GM20000 (cell line): ENCODE measurements around the gene TRPC3.

ENCODE experiments used
- DNase-seq: peaks from one replicate; pipeline ENCODE4 v3.0.0; 2012; ENCODE audit warnings: low spot score
- TF ChIP-seq, protein P1 (sequence below): IDR thresholded peaks from 2 replicates; pipeline ENCODE4 v1.5.1; 2012; ENCODE audit warnings: mild to moderate bottlenecking, control low read depth; ENCODE audit errors: extremely low read depth, missing control alignments

TRPC3 gene

DNA sequence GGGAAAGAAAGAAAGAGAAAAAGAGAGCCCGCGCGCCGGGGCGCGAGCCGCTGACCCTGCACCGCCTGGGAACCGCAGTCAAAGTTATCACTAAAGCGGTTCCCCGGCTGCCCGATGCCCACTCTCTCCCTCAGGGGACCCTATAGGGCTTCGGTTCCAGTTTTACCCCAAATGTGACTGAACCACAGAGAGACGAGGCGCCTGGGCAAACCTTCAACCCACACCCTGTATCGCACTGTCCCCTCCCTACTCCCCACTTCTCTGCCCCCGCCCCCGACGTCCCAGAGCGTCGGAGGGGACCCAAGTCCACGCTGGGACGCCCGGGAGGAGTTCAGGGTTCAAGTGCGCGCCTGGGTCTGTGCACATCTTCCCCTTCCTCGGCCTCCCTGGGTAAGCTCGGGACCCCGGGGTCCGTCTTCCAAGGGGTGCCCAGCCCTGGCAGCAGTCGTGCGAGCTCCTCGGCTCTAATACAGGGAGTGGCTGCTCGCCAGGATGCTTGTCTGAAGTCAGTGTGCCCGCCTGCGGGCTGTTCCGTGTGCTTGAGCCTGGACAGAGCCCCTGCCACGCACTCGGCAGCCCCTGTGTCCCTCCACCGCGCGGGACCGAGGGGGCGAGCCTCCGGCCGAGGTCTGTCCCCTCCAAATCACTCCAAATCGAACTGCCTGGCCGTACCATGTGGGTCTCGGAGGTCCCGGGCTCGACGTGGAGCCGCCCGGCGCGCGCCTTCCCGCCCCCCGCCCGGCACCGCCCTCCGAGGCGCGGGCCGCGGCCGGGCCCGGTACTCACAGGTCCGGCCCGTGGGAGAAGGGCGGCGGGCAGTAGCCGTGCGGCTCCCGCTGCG is 960 bp downstream of the TRPC3 start:
- DNase-seq = peak; percentile 65
- TF ChIP-seq, protein P1, sequence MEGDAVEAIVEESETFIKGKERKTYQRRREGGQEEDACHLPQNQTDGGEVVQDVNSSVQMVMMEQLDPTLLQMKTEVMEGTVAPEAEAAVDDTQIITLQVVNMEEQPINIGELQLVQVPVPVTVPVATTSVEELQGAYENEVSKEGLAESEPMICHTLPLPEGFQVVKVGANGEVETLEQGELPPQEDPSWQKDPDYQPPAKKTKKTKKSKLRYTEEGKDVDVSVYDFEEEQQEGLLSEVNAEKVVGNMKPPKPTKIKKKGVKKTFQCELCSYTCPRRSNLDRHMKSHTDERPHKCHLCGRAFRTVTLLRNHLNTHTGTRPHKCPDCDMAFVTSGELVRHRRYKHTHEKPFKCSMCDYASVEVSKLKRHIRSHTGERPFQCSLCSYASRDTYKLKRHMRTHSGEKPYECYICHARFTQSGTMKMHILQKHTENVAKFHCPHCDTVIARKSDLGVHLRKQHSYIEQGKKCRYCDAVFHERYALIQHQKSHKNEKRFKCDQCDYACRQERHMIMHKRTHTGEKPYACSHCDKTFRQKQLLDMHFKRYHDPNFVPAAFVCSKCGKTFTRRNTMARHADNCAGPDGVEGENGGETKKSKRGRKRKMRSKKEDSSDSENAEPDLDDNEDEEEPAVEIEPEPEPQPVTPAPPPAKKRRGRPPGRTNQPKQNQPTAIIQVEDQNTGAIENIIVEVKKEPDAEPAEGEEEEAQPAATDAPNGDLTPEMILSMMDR = no peak

DNA sequence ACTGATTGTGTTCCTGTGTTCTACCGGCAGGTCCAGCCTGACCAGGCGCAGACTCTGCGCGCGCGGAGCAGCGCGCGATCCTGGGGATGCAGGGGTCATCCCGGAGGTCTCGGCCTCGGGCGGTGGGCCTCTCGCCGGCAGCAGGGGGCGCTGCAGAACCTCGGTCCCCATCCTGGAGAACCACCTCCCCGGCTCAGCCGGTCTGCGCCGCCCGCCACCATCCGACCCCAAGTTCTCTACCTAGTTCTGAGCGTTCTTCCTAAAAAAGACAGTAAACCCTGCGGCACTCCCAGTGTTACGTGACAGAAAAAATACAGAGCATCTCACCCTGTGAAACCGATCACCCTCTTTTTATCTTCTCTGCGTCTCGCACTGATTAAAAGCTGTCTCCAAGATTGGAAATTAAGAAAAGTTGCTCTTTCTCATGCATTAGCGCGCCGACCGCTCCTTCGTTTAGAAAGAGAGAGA is 1.6 kb downstream of the TRPC3 start:
- DNase-seq = peak; percentile 90
- TF ChIP-seq, protein P1 = peak; percentile 79

DNA sequence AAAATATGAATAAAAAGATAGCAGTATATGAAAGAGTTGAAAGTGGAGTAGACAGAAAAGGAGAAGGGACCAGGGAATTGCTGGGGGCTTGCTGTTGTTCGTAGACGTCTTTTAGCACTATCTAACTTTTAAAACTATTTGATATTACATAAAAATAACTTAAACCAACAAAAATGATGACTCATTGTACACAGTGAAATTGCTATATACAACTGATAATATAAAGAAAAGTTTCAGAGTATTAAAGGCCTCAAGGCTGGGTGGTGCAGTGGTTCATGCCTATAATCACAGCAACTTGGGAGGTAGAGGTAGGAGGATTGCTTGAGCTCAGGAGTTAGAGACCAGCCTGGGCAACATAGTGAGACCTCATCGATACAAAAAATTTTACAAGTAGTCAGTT is 5.2 kb downstream of the TRPC3 start:
- DNase-seq = no peak
- TF ChIP-seq, protein P1 = no peak

DNA sequence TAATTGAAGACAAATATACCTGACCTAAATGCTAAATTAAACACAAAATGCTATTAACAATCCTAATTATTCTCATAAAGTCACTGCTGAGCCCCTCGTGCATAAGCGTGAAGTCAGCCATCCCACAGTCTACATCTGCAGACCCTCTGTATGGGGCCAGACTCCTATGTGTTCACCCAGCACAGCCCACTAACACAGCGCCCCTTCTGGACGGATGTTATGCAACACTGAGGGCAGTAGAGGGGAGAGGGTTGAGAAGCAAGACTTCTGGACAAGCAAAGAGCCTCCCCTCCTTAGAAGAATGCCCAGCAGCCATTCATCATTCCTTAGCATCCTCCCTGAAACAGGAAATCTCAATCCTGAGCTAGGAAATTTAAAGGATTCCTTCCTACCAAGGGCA is 7.9 kb downstream of the TRPC3 start:
- TF ChIP-seq, protein P1 = peak; percentile 31
- DNase-seq = peak; percentile 31

DNA sequence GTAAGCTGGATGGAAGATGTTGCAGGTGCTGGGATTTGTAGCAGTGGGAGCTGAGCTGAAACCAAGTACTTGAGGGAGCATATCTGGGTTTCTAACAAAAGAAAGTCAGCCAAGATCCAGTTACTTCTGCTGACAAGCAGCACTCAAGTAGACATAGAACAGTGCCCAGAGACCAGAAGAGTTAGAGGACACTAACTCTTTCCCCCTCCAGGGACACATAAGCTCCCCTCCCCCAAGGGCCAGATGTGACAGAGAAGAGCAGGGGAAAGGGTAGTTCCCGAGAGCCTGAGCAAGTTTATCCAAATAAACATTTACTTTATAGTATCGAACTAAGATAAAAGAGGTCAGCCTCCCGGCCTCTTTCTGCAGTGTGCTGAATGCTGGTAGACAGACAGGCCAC is 12.2 kb downstream of the TRPC3 start:
- DNase-seq = no peak
- TF ChIP-seq, protein P1 = no peak

DNA sequence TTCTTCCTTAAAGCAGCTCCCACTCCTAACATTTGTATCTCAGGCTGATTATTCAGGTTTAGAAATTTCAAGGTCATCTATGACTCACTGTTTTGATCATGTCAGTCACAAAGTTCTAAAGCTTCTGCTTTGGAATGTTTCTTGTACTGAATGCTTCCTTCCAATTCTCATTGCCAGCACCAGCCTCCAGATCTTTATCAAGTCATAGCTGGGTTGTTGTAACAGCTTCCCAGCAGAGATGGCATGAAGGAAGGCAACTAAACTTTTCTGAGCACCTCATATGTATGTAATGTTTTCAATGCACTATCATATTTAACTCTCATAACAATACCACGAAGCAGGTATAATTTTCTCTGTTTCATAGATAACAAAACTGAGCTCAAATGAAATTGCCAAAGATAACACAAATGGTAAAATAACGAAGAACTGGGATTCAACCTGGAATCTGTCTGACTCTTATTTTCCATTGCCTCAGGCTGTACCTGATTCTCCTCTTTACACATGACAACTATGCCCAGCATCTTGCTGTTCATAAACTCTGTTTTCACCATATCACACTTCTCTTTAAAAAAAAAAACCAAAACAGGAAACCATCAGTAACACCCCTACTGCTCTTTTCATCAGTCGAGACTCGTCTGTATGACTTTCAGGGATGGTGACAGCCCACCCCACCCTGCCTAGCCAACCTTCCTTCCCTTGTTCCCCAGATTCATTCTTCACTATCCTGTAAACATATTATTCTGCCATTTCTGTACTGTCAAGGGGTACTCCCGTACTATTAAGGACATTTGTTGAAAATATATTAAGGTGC is 13.4 kb downstream of the TRPC3 start:
- TF ChIP-seq, protein P1 = no peak
- no peak for DNase-seq

DNA sequence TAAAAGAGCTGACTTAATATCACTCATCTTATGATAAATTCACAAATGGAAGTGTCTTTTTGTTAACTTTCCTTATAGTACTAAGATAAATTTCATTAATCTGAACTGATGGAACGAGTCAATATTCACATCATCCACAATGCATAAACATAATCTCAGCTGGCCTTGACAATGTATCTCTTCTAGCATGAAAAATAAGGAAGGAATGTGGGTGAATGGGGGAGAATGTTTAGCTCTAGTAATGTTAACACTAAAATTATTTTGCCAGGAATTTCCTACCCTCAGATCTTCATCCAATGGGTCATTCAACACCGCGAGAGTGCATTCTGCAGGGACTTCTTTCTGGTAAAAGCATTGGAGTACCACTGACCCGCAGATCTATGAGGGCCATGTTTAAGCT is 15.8 kb downstream of the TRPC3 start:
- TF ChIP-seq, protein P1 = no peak
- DNase-seq = no peak
